ENCODE data around the gene INTU.
"Not testable (repeated sequence)": the region's sequence is repeated elsewhere in the genome, so short reads cannot be mapped to it uniquely, and the experiment has no call there.

The INTU gene

GRCh38 chr4:127643791-127644190 lies 11.0 kb downstream of the INTU start:
- no peak overlapping the region for H3K4me2 ChIP-seq (ENCODE audit: low read depth, low read length, poor library complexity, severe bottlenecking)
- no peaks in the 10 kb centered on the region for H3K4me1 ChIP-seq (ENCODE audit: insufficient read depth, low read length, poor library complexity, severe bottlenecking)
- H3K4me3 ChIP-seq (ENCODE audit: low read length, poor library complexity, severe bottlenecking) = no peak overlapping the region
- H3K79me2 ChIP-seq (ENCODE audit: insufficient read depth, low read length) = no peaks in the 10 kb centered on the region
- no peaks in the 10 kb centered on the region for H3F3A ChIP-seq (ENCODE audit: low read depth)
- H3K9ac ChIP-seq (ENCODE audit: low read depth, low read length, poor library complexity, severe bottlenecking) = no peak overlapping the region
- no peak for TF ChIP-seq EZH2phosphoT487 (IDR thresholded peaks at IDR 0.05; ENCODE audit: borderline replicate concordance)
- TF ChIP-seq CTCF (conservative IDR thresholded peaks at IDR 0.05; ENCODE audit: low read length) = no peak
- H3K36me3 ChIP-seq (ENCODE audit: insufficient read depth, low read length) = no peaks in the 10 kb centered on the region
- H3K9me3 ChIP-seq (ENCODE audit: insufficient read depth, low read depth, low read length) = no peaks in the 10 kb centered on the region
- no peak overlapping the region for H2AFZ ChIP-seq (ENCODE audit: low read length)
- no peaks in the 10 kb centered on the region for H3K27me3 ChIP-seq (ENCODE audit: insufficient read depth, low read length, poor library complexity, severe bottlenecking)
- no peaks in the 10 kb centered on the region for H3K9me2 ChIP-seq (replicated peaks; ENCODE audit: low read depth, low read length)
- H4K20me1 ChIP-seq (ENCODE audit: insufficient read depth, low read length, poor library complexity, severe bottlenecking) = no peaks in the 10 kb centered on the region

DNA sequence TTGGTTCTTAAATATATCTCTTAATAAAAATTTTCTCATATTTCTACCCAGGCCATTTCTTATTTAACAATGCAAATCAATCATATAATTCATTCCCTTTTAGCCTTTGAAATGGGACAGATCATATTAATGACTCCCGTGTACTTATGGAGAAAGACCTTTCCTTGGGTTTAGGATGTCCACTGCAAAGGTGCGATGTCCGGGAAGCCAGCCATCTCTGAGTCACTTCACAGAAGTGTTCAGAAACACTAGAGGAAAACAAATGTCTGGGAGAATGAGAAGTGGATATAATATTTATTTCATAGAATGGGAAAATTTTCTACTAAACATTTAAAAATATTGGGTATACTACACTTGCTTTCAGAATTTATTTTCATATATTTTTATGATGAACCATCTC lies 15.3 kb downstream of the INTU start:
- H2AFZ ChIP-seq (ENCODE audit: low read length) = no peak overlapping the region
- H3K4me1 ChIP-seq (ENCODE audit: insufficient read depth, low read length, poor library complexity, severe bottlenecking) = no peaks in the 10 kb centered on the region
- H3F3A ChIP-seq (ENCODE audit: low read depth) = no peaks in the 10 kb centered on the region
- H3K27me3 ChIP-seq (ENCODE audit: insufficient read depth, low read length, poor library complexity, severe bottlenecking) = no peaks in the 10 kb centered on the region
- H3K4me3 ChIP-seq (ENCODE audit: low read length, poor library complexity, severe bottlenecking) = no peak overlapping the region
- H3K9me2 ChIP-seq (replicated peaks; ENCODE audit: low read depth, low read length) = no peaks in the 10 kb centered on the region
- H3K36me3 ChIP-seq (ENCODE audit: insufficient read depth, low read length) = no peaks in the 10 kb centered on the region
- no peaks in the 10 kb centered on the region for H3K9me3 ChIP-seq (ENCODE audit: insufficient read depth, low read depth, low read length)
- H3K79me2 ChIP-seq (ENCODE audit: insufficient read depth, low read length) = no peaks in the 10 kb centered on the region
- no peaks in the 10 kb centered on the region for H4K20me1 ChIP-seq (ENCODE audit: insufficient read depth, low read length, poor library complexity, severe bottlenecking)
- TF ChIP-seq EZH2phosphoT487 (IDR thresholded peaks at IDR 0.05; ENCODE audit: borderline replicate concordance) (no peak), CTCF (conservative IDR thresholded peaks at IDR 0.05; ENCODE audit: low read length) (no peak)
- no peak overlapping the region for H3K9ac ChIP-seq (ENCODE audit: low read depth, low read length, poor library complexity, severe bottlenecking)
- H3K4me2 ChIP-seq (ENCODE audit: low read depth, low read length, poor library complexity, severe bottlenecking) = no peak overlapping the region

GRCh38 chr4:127655590-127655989 lies 22.8 kb downstream of the INTU start:
- not testable (repeated sequence) for H3K9ac ChIP-seq (ENCODE audit: low read depth, low read length, poor library complexity, severe bottlenecking); H3K4me3 ChIP-seq (ENCODE audit: low read length, poor library complexity, severe bottlenecking); H4K20me1 ChIP-seq (ENCODE audit: insufficient read depth, low read length, poor library complexity, severe bottlenecking); H3K4me1 ChIP-seq (ENCODE audit: insufficient read depth, low read length, poor library complexity, severe bottlenecking); H3K4me2 ChIP-seq (ENCODE audit: low read depth, low read length, poor library complexity, severe bottlenecking); H3K79me2 ChIP-seq (ENCODE audit: insufficient read depth, low read length); H3K27me3 ChIP-seq (ENCODE audit: insufficient read depth, low read length, poor library complexity, severe bottlenecking); H3F3A ChIP-seq (ENCODE audit: low read depth); H2AFZ ChIP-seq (ENCODE audit: low read length); H3K36me3 ChIP-seq (ENCODE audit: insufficient read depth, low read length); H3K9me2 ChIP-seq (replicated peaks; ENCODE audit: low read depth, low read length); H3K9me3 ChIP-seq (ENCODE audit: insufficient read depth, low read depth, low read length)

- H3K36me3 ChIP-seq (ENCODE audit: insufficient read depth, low read length) = no peaks in the 10 kb centered on the region
- no peaks in the 10 kb centered on the region for H3F3A ChIP-seq (ENCODE audit: low read depth)
- no peaks in the 10 kb centered on the region for H3K4me1 ChIP-seq (ENCODE audit: insufficient read depth, low read length, poor library complexity, severe bottlenecking)
- H3K4me2 ChIP-seq (ENCODE audit: low read depth, low read length, poor library complexity, severe bottlenecking) = no peak overlapping the region
- H4K20me1 ChIP-seq (ENCODE audit: insufficient read depth, low read length, poor library complexity, severe bottlenecking) = no peaks in the 10 kb centered on the region
- no peaks in the 10 kb centered on the region for H3K9me2 ChIP-seq (replicated peaks; ENCODE audit: low read depth, low read length)
- H3K27me3 ChIP-seq (ENCODE audit: insufficient read depth, low read length, poor library complexity, severe bottlenecking) = no peaks in the 10 kb centered on the region
- no peaks in the 10 kb centered on the region for H3K79me2 ChIP-seq (ENCODE audit: insufficient read depth, low read length)
- no peaks in the 10 kb centered on the region for H3K9me3 ChIP-seq (ENCODE audit: insufficient read depth, low read depth, low read length)
- H3K4me3 ChIP-seq (ENCODE audit: low read length, poor library complexity, severe bottlenecking) = no peak overlapping the region
- H3K9ac ChIP-seq (ENCODE audit: low read depth, low read length, poor library complexity, severe bottlenecking) = no peak overlapping the region
- no peak overlapping the region for H2AFZ ChIP-seq (ENCODE audit: low read length)
- TF ChIP-seq CTCF (conservative IDR thresholded peaks at IDR 0.05; ENCODE audit: low read length) (no peak), EZH2phosphoT487 (IDR thresholded peaks at IDR 0.05; ENCODE audit: borderline replicate concordance) (no peak)
Measured at GRCh38 chr4:127656047-127656680, 23.4 kb downstream of the INTU start.
